Muscle of arm (tissue), 12 donors: ENCODE results near the gene PLXDC2. TPM values are rescaled to one million over a fixed set of nuclear protein-coding genes. Genes with fewer than 3 reads are reported as not detected.

ENCODE experiments used
- DNase-seq: peaks from one replicate; pipeline ENCODE4 v3.0.0-alpha.2; 2013
- polyA plus RNA-seq, 12 donors: library from polyadenylated mRNA; unstranded; fragments of 120-200 nt; gene quantifications; one replicate each; pipeline ENCODE4 v1.2.1, GENCODE V29; 2013; ENCODE audit not compliant: insufficient read length in 12 of 12

PLXDC2 gene
- polyA plus RNA-seq, 12 donors: 25.6 to 76.8 (median 42.6) TPM

DNA sequence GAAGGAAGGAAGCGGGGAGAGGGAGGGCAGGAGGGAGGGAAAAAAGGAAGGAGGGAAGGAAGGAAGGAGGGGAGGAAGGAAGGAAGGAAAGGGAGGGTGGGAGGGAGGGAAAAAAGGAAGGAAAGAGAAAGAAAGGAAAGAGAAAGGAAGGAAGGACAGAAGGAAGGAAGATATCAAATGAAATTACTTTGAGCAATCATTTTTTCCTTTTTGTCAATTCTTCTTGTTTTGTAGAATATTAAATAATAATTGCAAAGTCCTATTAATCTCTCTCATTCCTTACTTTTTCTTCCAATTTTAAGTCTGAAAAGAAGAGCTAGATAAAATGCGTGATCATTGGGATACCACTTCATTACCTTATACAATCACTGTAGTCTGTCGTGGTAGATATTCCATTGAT lies 117.5 kb downstream of the PLXDC2 start:
- DNase-seq: no peak

- no peak for DNase-seq
These were observed 118.9 kb downstream of the PLXDC2 start for GRCh38 chr10:19935176-19935575.

GRCh38 chr10:19936289-19936688 lies 120.1 kb downstream of the PLXDC2 start:
- no peak for DNase-seq

- DNase-seq: no peak
These were observed 121.8 kb downstream of the PLXDC2 start for GRCh38 chr10:19937989-19938388.

GRCh38 chr10:19941206-19941880 lies 125.1 kb downstream of the PLXDC2 start:
- no peak for DNase-seq

GRCh38 chr10:19944911-19945663 lies 128.9 kb downstream of the PLXDC2 start:
- peak; percentile 85 for DNase-seq

GRCh38 chr10:19946245-19946644 lies 130.0 kb downstream of the PLXDC2 start:
- DNase-seq: no peak

DNA sequence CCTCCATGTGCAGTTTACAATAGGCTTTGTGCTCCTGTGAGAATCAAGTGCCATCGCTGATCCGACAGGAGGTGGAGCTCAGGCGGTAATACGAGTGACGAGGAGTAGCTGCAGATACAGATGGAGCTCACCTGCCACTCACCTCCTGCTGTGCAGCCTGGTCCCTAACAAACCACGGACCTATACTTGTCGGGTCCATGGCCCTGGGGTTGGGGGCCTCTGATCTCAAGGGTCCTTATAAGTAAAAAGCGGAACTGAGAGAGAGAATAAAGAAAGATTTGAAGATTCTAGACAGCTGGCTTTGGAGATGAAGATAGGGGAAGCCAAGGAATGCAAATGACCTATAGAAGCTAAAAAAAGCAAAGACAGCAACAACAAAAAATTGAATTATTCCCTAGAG lies 130.6 kb downstream of the PLXDC2 start:
- no peak for DNase-seq

DNA sequence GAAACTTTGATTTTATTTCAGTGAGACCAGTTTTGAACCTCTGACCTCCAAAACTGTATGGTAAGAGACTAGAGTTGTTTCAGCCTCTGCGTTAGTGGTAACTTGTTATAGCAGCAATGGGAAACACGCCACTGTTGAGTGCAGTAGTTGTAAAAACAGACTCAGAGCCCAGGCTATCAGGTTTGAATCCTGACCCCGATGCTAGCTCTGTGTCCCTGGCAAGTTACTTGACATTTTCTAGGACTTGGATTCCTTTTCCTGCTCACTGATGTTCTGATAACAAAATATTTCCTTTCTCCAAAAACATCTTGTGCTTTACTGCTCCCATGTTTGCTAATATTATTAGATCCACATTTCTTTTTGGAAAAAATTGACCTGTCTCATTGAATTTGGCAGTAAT lies 131.0 kb downstream of the PLXDC2 start:
- DNase-seq: no peak

DNA sequence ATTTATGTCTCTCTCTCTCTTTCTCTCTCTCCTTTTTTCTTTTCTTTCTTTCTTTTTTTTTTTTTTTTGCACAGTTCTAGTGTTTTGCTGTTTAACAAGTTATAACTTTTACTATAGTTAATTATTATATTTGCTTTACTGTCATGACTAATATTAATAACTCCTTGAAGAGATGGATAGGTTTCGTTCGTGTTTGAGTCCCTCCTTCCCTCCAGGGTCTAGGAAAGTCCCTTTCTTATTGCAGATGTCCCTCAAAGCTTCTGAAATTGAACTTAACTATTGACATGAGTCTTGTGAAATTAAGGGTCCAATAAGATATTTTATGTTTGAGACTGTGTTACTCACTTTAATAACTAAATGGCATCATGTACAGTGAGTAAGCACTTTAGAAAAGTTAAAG lies 131.4 kb downstream of the PLXDC2 start:
- no peak for DNase-seq

DNA sequence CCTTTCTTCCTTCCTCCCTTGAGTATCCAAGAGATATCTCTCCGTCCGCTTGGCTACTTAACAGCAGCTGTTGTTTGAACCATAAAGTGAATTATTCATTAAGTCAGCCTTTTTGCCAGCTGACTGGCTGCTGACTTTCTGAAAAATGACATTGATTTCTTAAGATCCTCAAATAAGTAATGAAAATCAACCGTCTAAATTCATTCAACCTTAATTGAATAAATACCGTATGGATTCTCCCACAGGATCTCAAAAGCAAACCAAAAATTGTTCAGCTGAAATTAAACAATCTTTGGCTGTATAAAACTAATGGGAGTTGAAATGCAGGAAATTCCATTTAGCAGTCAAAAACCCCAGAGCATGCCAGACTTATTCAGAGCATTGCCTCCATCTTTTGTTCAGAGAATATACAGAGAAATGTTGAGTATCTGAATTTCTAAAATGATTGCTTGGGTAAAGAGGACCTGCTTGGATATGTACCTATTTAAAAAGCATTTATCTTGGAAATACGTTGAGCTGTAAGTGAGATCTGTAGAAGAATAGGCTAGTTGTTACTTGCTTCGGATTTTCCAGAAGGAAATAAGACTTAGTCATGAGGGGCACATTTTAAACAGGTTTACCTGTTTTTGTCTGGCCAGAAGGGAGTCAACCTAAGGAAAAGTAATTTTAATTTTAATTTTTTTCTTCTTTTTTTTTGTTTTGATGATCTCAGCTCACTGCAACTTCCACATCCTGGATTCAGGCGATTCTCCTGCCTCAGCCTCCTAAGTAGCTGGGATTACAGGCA lies 136.2 kb downstream of the PLXDC2 start:
- no peak for DNase-seq

GRCh38 chr10:19954601-19955000 lies 138.4 kb downstream of the PLXDC2 start:
- no peak for DNase-seq

GRCh38 chr10:19956516-19957032 lies 140.3 kb downstream of the PLXDC2 start:
- DNase-seq: no peak

DNA sequence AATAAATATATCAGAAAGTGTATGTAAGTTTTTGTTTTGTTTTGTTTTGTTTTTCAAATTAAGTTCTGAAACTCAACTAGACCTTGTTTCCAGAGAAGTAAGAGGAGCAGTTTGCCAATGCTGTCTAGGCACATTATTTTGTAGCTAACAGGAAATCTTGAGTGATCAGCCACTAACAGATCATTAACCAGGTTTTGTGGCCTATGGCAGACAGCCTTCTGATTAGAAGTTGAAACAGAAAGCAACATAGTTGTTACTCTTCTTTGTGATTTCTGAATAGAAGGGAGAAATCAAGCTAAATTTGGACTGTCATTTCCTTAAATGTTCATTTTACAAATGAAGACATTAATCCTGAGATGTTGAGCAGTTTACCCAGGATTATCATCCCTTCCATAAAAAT lies 142.6 kb downstream of the PLXDC2 start:
- no peak for DNase-seq

- DNase-seq: no peak
These were observed 145.1 kb downstream of the PLXDC2 start for GRCh38 chr10:19961076-19962053.

GRCh38 chr10:19964625-19965024 lies 148.4 kb downstream of the PLXDC2 start:
- DNase-seq: no peak

DNA sequence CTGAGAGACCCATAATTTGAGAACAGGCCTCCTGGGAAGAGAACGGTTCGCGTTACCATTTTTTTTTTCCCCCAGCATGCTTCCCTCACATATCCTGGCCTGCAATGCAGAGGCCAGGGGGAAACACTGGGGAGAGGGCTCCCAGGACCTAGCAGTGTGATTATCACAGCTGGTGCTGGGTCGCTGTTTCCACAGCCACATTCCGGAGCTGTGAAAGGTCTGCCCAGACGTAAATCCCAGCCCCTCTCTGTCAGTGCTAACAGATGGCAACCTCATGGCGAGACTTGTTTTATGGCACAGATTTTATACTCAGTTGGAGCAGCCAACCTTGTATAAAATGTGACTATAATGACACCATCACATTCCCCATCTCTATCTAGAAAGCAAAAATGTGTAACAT lies 150.5 kb downstream of the PLXDC2 start:
- DNase-seq: no peak

DNA sequence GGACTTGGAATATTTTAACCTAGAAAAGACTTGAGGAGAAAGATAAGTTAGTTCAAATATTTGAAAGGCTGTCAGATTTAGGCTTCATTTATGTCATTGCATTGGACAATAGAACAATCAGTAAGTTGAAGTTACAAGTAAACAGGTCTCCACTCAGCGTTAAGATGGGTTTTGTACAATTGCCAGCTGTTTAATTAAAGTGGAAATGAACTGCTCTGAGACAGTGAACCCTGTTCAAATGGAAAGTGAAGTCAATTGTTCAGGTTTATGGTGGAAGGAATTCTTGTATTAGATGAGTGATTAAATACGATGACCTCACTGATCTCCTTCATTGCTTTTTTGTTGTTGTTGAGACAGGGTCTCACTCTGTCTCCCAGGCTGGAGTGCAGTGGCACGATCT lies 151.7 kb downstream of the PLXDC2 start:
- no peak for DNase-seq

DNA sequence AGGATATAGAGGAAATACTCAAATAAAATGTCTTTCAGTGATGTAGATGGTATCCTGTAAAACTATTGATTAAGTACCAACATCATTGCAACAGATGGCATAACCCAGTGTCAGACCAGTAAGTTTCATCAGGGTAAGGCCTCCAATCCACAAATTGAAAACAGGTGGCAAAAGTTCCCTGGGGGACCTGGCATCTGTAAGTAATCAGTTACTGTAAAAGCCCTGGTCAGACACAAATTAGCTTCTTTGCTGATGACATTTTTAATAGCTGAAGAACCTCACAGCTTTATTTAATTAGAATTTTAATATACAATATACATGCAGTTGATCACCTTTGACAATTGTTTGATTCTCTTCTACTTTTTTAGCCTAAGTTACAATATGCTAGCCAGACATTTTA lies 152.5 kb downstream of the PLXDC2 start:
- no peak for DNase-seq

GRCh38 chr10:19970256-19970655 lies 154.0 kb downstream of the PLXDC2 start:
- no peak for DNase-seq

DNA sequence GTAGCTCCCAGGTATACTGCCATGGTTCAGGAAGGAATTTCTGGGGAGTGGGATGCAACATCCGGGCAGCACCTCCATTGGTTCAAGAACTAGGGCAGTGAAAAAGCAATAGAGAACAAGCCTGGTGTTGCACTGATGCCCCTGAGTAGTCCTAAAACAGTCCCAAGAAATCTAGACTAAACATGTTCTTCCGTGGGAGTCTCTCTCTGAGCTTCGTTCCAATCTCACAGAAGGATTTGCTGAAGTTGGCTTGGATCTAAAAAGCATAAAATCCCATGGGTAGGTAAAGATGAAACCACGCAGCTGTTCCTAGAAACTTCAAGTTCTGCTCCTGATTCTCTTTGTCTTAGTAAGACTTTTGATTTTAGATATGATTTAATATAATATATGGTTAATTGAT lies 154.5 kb downstream of the PLXDC2 start:
- DNase-seq: peak; percentile 60
